Choroid plexus epithelial cell (primary cell): ENCODE measurements around the gene CDK6.

Experiments used
- DNase-seq: peaks from one replicate; pipeline ENCODE4 v3.0.0-alpha.2; 2010; ENCODE audit warnings: low read depth
- H3K4me3 ChIP-seq: 2 replicates; pipeline ENCODE4 v1.5.1; 2011; ENCODE audit warnings: low read depth, mild to moderate bottlenecking, control low read depth, low read length, moderate library complexity
- TF ChIP-seq, protein P1 (sequence below): conservative IDR thresholded peaks from 2 replicates; pipeline ENCODE4 v1.5.1; 2011; ENCODE audit warnings: low read depth, mild to moderate bottlenecking, control low read depth, inconsistent platforms, low read length, moderate library complexity

Gene CDK6

DNA sequence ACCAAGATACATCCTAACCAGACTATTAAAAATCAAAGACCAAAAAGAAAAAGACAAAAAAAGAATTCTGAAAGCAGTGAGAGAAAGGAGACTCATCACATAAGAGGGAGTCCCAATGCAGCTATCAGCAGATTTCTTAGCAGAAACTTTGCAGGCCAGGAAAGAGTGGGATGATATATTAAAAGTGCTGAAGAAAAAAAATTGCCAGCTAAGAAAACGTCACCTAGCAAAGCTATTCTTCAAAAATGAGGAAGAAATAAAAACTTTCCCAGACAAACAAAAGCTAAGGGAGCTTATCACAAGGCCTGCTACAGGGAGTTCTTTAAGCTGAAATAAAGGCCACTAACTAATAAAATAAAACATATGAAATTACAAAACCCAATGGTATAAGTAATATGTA is 40.5 kb upstream of the CDK6 start:
- DNase-seq = no peak
- TF ChIP-seq, protein P1, sequence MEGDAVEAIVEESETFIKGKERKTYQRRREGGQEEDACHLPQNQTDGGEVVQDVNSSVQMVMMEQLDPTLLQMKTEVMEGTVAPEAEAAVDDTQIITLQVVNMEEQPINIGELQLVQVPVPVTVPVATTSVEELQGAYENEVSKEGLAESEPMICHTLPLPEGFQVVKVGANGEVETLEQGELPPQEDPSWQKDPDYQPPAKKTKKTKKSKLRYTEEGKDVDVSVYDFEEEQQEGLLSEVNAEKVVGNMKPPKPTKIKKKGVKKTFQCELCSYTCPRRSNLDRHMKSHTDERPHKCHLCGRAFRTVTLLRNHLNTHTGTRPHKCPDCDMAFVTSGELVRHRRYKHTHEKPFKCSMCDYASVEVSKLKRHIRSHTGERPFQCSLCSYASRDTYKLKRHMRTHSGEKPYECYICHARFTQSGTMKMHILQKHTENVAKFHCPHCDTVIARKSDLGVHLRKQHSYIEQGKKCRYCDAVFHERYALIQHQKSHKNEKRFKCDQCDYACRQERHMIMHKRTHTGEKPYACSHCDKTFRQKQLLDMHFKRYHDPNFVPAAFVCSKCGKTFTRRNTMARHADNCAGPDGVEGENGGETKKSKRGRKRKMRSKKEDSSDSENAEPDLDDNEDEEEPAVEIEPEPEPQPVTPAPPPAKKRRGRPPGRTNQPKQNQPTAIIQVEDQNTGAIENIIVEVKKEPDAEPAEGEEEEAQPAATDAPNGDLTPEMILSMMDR = no peak
- H3K4me3 ChIP-seq = no peak overlapping the region

GRCh38 chr7:92875719-92876118 is 39.3 kb upstream of the CDK6 start:
- DNase-seq = peak; percentile 26
- TF ChIP-seq, protein P1 = no peak
- no peak overlapping the region for H3K4me3 ChIP-seq

DNA sequence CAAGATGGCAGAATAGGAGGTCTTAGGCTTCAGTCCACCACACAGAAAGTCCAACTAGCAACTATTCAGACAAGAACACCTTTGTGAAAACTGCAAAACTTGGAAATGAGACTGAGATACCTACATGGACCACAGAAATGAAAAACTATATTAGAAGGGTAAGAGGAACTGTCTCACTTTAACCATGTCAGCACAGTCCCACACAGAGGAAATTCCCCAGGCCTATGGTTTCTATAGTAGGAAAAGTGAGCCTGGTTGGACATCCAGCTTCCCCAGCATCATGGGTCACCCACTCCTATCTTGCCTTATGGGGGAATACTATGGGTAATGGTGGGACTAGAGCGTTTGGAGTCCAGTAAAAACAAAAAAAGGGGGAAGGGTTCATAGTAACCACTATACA is 38.8 kb upstream of the CDK6 start:
- no peak overlapping the region for H3K4me3 ChIP-seq
- TF ChIP-seq, protein P1 = no peak
- no peak for DNase-seq

DNA sequence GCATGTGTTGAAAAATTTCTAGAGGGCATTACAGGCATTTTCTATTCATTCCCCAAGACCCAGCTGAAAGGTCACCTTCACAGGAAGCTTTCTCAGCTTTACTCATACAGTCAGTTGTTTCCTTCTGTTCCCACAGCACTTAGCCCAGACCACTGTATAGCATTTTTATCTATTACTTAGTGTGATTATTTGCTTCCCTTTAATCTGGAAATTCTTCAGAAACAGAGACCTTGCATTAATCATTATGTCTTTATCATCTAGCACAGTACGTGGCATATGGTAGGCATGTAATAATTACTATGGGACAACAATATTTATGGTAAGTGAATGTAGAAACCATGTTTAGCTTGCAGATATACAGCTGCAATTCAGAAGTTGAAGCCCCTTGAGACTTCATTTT is 38.2 kb upstream of the CDK6 start:
- DNase-seq = peak; percentile 68
- no peak overlapping the region for H3K4me3 ChIP-seq
- TF ChIP-seq, protein P1 = no peak

DNA sequence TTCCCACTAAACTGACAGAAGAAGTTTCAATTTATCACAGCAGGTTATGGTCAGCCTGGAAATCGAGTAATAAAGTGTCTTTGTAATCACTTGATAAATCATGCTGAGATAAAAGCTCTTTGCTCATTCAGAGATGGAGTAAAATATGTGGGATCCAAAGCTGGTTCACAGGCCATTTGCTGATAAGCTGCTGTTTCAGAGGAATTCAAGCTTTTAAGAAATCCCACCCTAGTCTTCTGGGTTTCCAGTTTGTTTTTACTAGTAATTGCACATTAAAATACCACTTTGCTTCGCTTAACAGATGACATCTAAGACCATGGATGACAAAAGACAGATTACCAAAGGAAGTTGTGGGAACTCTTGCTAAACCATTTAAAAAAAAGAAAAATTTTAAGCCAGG is 37.4 kb upstream of the CDK6 start:
- TF ChIP-seq, protein P1 = no peak
- no peak overlapping the region for H3K4me3 ChIP-seq
- no peak for DNase-seq

GRCh38 chr7:92872701-92873100 is 36.3 kb upstream of the CDK6 start:
- TF ChIP-seq, protein P1 = no peak
- H3K4me3 ChIP-seq = no peak overlapping the region
- DNase-seq = no peak

GRCh38 chr7:92868683-92869293 is 32.4 kb upstream of the CDK6 start:
- DNase-seq = no peak
- TF ChIP-seq, protein P1 = no peak
- no peak overlapping the region for H3K4me3 ChIP-seq
